Ovary (tissue), 9 donors: ENCODE measurements around the gene BMS1. TPM values are rescaled to one million over a fixed set of nuclear protein-coding genes. Genes with fewer than 3 reads are reported as not detected.
"Not testable (repeated sequence)": the region's sequence is repeated elsewhere in the genome, so short reads cannot be mapped to it uniquely, and the experiment has no call there.

ENCODE experiments used
- DNase-seq, 5 donors: peaks; one replicate each; pipeline ENCODE4 v3.0.0-alpha.2; 2019 to 2020
- H3K27ac ChIP-seq, 2 donors: fragments of 200-600 bp; one replicate each; pipeline versions ENCODE4 v1.5.1 to v1.8.0; 2019 to 2022
- H3K27me3 ChIP-seq: fragments of 200-600 bp; one replicate; pipeline ENCODE4 v1.8.0; 2022
- H3K36me3 ChIP-seq: fragments of 200-600 bp; sonication (generic); one replicate; pipeline ENCODE4 v1.5.1; 2019
- H3K4me1 ChIP-seq: one replicate; pipeline ENCODE4 v1.8.1; 2013; ENCODE audit warnings: mild to moderate bottlenecking, moderate library complexity; ENCODE audit not compliant: insufficient read depth
- H3K4me3 ChIP-seq: fragments of 200-600 bp; sonication (generic); one replicate; pipeline ENCODE4 v1.5.1; 2017
- H3K9me3 ChIP-seq, 2 donors: fragments of 200-600 bp in 1 of 2; sonication (generic) in 1 of 2; one replicate each; pipeline versions ENCODE4 v1.5.1 to v1.8.1; 2013 to 2019; ENCODE audit warnings: mild to moderate bottlenecking in 1 of 2, moderate library complexity in 1 of 2
- EP300 ChIP-seq: sonication (generic); formaldehyde crosslinking; IDR thresholded peaks from one replicate; pipeline ENCODE4 v1.6.1; 2017; ENCODE audit warnings: antibody characterized with exemption
- POLR2A ChIP-seq: fragments of 450-650 bp; IDR thresholded peaks from one replicate; pipeline ENCODE4 v1.6.1; 2017; ENCODE audit warnings: antibody characterized with exemption, mild to moderate bottlenecking, moderate library complexity
- WGBS, 3 donors: extraction: QIAGEN DNeasy Blood & Tissue Kit in 1 of 3; methylation state at CpG; one replicate each; pipeline versions ENCODE4 v1.1.5 to v1.1.7; 2013 to 2017; 5-methylcytosine and 5-hydroxymethylcytosine counted together
- intact Hi-C, 4 donors: fragments of 100-400 bp; cut with DNase I; formaldehyde crosslinking; loops; one replicate each; pipeline versions ENCODE4 v1.11.0 to v1.15.1; 2022 to 2023
- polyA plus RNA-seq, 2 donors: library from polyadenylated mRNA; stranded (reverse); fragments of 200-250 nt in 1 of 2; fragments of 350-450 nt in 1 of 2; fragmentation: Illumina TruSeq in 1 of 2; extraction: RNeasy Lipid Tissue Mini Kit (QIAGEN cat#74804) in 1 of 2; gene quantifications; one replicate each; pipeline ENCODE4 v1.2.3, GENCODE V29; 2013 to 2014
- total RNA-seq, 7 donors: library from RNA; depleted of rRNA in 2 of 7; stranded (reverse); fragments of >200 nt in 2 of 7; fragmentation: NEBNext Ultra II Directional in 3 of 7; extraction: Animal tissue kit (Norgen Biotek cat#: 25700) in 3 of 7; gene quantifications; one replicate each; pipeline versions ENCODE4 v1.1.0 to v1.2.4, GENCODE V29; 2016 to 2023
- TF ChIP-seq, protein P1 (sequence below), 3 donors: fragments of 450-650 bp in 2 of 3; fragments of 200-600 bp in 1 of 3; IDR thresholded peaks; one replicate each; pipeline versions ENCODE4 v1.5.1 to v1.8.0; 2016 to 2022; ENCODE audit warnings: antibody characterized with exemption in 3 of 3, mild to moderate bottlenecking in 1 of 3
- donor health status: DM: no; HTN: no; CAD: no; lungs with moderate emphysema.
- donor health status: DM: no; HTN: no; CAD: no.
- donor health status: Bipolar disorder and iron deficiency.
- donor health status: DM: yes; HTN: yes; CAD: no.
- donor health status: DM: no; HTN: no; CAD: no.
- donor health status: DM: yes; HTN: yes; CAD: no.

The BMS1 gene
- total and polyA plus RNA-seq, 9 donors, result 8.4 to 16.0 (median 13.3) TPM

GRCh38 chr10:42802876-42803275 lies 20.3 kb downstream of the BMS1 start:
- no peaks in the 10 kb centered on the region for H3K27me3 ChIP-seq
- H3K9me3 ChIP-seq, result no peaks in the 10 kb centered on the region
- TF ChIP-seq, protein P1, sequence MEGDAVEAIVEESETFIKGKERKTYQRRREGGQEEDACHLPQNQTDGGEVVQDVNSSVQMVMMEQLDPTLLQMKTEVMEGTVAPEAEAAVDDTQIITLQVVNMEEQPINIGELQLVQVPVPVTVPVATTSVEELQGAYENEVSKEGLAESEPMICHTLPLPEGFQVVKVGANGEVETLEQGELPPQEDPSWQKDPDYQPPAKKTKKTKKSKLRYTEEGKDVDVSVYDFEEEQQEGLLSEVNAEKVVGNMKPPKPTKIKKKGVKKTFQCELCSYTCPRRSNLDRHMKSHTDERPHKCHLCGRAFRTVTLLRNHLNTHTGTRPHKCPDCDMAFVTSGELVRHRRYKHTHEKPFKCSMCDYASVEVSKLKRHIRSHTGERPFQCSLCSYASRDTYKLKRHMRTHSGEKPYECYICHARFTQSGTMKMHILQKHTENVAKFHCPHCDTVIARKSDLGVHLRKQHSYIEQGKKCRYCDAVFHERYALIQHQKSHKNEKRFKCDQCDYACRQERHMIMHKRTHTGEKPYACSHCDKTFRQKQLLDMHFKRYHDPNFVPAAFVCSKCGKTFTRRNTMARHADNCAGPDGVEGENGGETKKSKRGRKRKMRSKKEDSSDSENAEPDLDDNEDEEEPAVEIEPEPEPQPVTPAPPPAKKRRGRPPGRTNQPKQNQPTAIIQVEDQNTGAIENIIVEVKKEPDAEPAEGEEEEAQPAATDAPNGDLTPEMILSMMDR (IDR thresholded peaks at IDR 0.05), result no peak
- TF ChIP-seq EP300, result no peak
- no peak for TF ChIP-seq POLR2A
- DNase-seq, result no peak
- H3K36me3 ChIP-seq, result no peaks in the 10 kb centered on the region
- no peak overlapping the region for H3K27ac ChIP-seq
- no peaks in the 10 kb centered on the region for H3K4me1 ChIP-seq
- 73 to 88% (median 85%) methylated on average over 3 of the region's 3 CpGs for WGBS, 3 donors
- H3K4me3 ChIP-seq, result no peak overlapping the region
- intact Hi-C loops, result no loop called here

GRCh38 chr10:42809676-42810075 lies 27.1 kb downstream of the BMS1 start:
- no peak for DNase-seq
- Histone ChIP-seq H3K36me3 (no peaks in the 10 kb centered on the region), H3K4me3 (no peak overlapping the region), H3K27me3 (no peaks in the 10 kb centered on the region), H3K9me3 (no peaks in the 10 kb centered on the region), H3K4me1 (no peaks in the 10 kb centered on the region), H3K27ac (no peak overlapping the region)
- no peak for TF ChIP-seq POLR2A
- TF ChIP-seq, protein P1 (IDR thresholded peaks at IDR 0.05), result no peak
- no peak for TF ChIP-seq EP300
- 91 to 96% (median 95%) methylated on average over 4 of the region's 4 CpGs for WGBS, 3 donors
- intact Hi-C loops, result no loop called here

DNA sequence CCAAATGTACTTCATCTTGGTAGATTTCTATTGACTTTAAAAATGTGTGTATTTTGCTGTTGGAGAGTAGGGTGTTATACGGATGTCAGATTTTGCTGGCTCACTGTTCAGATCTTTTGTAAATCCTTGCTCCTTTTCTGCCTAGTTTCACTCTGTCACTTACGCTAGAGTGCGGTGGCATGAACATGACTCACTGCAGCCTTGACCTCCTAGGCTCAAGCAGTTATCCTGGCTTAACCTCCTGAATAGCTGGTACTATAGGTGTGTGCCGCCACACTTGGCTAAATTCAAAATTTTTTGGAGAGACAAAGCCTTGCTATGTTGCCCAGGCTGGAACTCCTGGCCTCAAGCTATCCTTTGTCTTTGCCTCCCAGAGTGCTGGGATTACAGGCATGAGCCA lies 29.4 kb downstream of the BMS1 start:
- intact Hi-C loops, result no loop called here
- TF ChIP-seq EP300 (no peak), POLR2A (no peak)
- TF ChIP-seq, protein P1 (IDR thresholded peaks at IDR 0.05), result no peak
- Histone ChIP-seq H3K27me3 (no peaks in the 10 kb centered on the region), H3K27ac (no peak overlapping the region), H3K9me3 (no peaks in the 10 kb centered on the region), H3K36me3 (no peaks in the 10 kb centered on the region), H3K4me1 (no peaks in the 10 kb centered on the region), H3K4me3 (no peak overlapping the region)
- WGBS, 3 donors, result 96 to 99% (median 99%) methylated on average over 4 of the region's 4 CpGs
- no peak for DNase-seq

- intact Hi-C loops, H3K36me3 ChIP-seq, H3K27ac ChIP-seq, H3K27me3 ChIP-seq, H3K4me3 ChIP-seq, H3K9me3 ChIP-seq, DNase-seq, H3K4me1 ChIP-seq: not testable (repeated sequence)
- WGBS, 3 donors, result 68 to 88% (median 82%) methylated on average over 5 of the region's 5 CpGs
Measured at GRCh38 chr10:42813989-42814687, 31.5 kb downstream of the BMS1 start.

DNA sequence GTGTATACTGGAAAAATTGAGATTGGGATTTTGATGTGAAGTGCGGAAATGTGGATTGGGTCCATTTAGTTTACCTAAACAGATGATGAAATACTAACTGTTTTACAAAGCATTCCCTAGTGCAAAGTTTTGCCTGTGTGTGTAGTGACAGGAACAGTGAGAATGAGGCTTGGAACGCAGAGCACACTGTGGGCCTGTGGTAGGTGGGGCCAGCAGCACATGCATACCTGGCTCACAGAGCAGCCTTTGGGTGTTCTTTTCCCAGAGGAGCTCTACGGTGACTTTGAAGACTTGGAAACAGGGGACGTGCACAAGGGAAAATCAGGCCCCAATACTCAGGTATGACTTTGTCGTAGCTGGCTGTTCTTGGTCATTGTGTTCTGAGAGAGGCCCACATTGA lies 33.7 kb downstream of the BMS1 start:
- 75 to 79% (median 78%) methylated on average over 5 of the region's 5 CpGs for WGBS, 3 donors
- H3K27me3 ChIP-seq, H3K9me3 ChIP-seq, H3K27ac ChIP-seq, H3K4me1 ChIP-seq, intact Hi-C loops, H3K36me3 ChIP-seq, H3K4me3 ChIP-seq, DNase-seq: not testable (repeated sequence)
